HG03558 (cell line): ENCODE measurements around the gene PSMG1.
"Not testable (repeated sequence)": the region's sequence is repeated elsewhere in the genome, so short reads cannot be mapped to it uniquely, and the experiment has no call there.

ENCODE experiments used
- ATAC-seq: cut with Tn5 transposase; IDR thresholded peaks from one replicate; pipeline ENCODE4 v1.9.1; 2021; ENCODE audit warnings: moderate number of reproducible peaks; ENCODE audit not compliant: unreplicated experiment; ENCODE audit errors: extremely low read depth

PSMG1 gene

GRCh38 chr21:39161064-39161463 is 22.2 kb downstream of the PSMG1 start:
- ATAC-seq, result no peak

DNA sequence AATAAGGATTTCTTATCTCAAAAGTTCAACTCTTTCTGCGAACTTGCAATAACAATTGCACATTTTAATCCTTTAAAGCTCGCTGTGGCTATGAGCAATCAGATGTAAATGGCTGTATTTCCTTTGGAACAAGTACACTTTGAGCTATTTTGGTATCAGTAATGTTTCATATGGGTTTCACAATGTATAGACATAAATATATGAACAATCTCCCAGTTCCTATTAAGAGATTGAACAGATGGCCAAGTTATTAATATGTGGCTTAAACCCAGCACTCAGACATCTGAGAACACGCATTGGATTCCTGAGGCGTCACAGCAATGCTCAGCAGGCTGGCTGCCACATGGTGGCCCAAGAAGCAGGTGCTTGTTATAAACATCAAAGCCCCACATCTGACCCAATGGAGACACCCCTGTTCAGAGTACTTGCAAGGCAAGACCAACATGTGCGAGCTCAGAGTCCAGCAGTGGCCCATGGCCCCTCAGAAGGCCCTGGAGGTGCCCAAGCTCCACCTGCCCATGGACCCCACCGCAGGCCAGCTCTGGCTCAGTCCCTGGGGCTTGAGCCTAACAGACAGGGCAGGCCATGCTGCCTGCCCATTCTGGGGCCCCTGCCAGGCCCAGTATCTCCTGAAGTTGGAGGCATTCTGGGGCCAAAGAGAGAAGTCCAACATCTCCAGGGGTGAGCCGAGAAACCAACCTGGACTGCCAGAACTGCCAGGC is 23.7 kb downstream of the PSMG1 start:
- ATAC-seq, result no peak

DNA sequence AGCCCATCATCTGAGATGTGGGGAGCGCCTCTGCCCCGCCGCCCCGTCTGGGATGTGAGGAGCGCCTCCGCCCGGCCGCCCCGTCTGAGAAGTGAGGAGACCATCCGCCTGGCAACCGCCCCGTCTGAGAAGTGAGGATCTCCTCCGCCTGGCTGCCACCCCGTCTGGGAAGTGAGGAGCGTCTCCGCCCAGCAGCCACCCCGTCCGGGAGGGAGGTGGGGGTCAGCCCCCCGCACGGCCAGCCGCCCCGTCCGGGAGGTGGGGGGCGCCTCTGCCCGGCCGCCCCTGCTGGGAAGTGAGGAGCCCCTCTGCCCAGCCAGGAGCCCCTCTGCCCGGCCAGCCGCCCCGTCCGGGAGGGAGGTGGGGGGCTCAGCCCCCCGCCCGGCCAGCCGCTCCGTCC is 26.0 kb downstream of the PSMG1 start:
- not testable (repeated sequence) for ATAC-seq

GRCh38 chr21:39156024-39156423 is 27.2 kb downstream of the PSMG1 start:
- no peak for ATAC-seq

DNA sequence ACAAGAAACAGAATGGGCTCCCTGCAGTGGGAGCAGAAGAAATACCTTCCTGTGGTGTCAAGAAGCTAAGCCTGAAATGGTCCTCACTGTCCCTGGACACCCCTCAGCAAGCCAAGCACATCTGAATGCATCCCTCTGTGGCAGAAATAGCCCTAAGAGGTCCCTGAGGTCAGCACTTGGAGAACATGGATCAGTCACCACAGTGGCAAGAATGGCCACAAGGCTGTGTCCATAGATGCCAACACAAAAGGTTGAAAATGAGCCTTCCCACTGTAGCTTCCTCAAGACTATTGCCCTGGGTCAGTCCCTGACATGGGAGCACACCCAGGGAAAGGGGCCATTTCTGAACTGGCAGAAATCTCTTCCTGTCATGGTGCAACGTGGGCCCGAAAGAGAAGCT is 27.7 kb downstream of the PSMG1 start:
- no peak for ATAC-seq

DNA sequence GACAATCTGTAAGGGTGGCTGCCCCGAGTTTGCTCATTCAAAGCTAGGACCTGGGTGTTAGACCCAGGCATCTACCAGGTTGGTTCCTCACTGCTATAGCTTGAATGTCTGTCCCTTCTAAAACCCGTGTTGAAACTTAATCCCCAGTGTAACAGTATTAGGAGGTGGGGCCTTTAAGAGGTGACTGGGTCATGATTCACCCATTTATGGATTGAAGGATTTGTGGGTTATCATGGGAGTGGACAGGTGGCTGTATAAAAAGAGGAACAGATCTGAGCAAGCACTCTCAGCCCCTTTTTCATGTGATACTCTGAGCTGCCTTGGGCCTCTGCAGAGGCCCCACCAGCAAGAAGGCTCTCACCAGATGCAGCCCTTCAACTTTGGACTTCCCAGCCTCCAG is 29.4 kb downstream of the PSMG1 start:
- no peak for ATAC-seq

- ATAC-seq, result no peak
Observed at GRCh38 chr21:39153373-39153772, 29.9 kb downstream of the PSMG1 start.

- no peak for ATAC-seq
Observed at GRCh38 chr21:39152271-39152670, 31.0 kb downstream of the PSMG1 start.

DNA sequence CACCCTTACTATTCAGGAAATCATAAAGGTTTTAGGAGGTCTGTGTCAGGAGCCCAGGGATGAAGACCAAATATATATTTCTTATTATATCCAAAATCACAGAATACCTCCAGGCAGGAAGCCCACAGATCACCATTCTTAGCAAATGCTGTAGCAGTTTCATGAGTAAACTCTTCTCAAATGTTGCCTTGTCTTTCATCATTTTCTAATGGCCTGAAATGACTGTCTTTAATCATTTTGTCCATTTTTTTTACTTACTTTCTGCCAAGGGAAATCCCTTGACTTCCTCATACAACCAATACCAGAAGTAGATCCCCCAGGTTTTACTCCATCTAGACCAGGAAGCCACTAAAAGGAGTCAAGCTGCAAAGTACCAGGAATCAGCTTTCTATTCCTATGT is 32.4 kb downstream of the PSMG1 start:
- no peak for ATAC-seq

GRCh38 chr21:39150316-39150715 is 32.9 kb downstream of the PSMG1 start:
- no peak for ATAC-seq

DNA sequence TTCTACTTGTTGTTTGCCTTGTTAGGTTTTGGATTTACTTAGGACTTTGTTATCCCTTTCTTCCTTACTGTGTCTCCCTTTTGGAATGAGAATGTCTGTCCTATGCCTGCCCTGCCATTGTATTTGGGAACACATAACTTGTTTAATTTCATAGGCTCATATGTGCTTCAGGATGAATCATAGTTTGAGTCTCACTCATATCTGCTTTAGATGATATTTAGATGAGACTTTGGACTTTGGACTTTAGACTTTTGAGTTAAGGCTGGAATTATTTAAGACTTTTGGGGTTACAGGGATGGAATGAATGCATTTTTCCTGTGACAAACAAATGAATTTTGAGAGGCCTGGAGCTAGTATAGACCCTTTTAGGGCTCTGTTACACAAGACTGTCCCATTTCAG is 33.4 kb downstream of the PSMG1 start:
- no peak for ATAC-seq

GRCh38 chr21:39148975-39149374 is 34.3 kb downstream of the PSMG1 start:
- ATAC-seq, result no peak

DNA sequence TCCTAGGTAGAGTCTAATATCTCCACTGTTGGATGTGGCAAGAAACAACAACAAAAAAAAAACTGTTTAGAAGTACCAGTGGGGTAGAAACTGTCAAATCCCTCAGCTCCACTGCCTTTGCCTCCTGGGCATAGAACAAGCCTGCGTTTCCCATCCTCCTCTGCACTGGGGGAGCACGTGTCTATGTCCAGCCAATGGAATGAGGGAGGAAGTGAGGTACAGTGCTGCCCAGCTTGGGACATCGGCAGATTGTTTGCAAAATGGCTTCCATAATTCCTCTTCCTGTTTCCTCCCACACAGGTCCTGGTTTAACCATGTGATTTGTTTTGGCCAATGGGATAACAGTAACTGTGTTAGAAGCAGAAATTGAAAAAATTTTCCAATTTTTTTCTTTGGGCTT is 39.1 kb downstream of the PSMG1 start:
- no peak for ATAC-seq

DNA sequence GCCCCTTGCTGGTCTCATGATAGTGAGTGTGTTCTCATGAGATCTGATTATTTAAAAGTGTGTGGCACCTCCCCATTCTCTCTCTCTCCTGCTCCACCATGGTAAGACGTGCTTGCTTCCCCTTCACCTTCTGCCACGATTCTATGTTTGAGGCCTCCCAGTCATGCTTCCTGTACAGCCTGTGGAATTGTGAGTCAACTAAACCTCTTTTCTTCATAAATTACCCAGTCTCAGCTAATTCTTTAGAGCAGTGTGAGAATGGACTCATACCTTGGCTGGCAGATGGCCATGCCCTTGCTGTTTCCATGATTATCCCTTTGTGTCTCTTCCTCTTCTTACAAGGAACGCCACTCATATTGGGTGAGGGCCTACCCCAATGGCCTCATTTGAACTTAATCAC is 40.3 kb downstream of the PSMG1 start:
- ATAC-seq, result no peak

- ATAC-seq, result no peak
Observed at GRCh38 chr21:39141502-39141901, 41.7 kb downstream of the PSMG1 start.

DNA sequence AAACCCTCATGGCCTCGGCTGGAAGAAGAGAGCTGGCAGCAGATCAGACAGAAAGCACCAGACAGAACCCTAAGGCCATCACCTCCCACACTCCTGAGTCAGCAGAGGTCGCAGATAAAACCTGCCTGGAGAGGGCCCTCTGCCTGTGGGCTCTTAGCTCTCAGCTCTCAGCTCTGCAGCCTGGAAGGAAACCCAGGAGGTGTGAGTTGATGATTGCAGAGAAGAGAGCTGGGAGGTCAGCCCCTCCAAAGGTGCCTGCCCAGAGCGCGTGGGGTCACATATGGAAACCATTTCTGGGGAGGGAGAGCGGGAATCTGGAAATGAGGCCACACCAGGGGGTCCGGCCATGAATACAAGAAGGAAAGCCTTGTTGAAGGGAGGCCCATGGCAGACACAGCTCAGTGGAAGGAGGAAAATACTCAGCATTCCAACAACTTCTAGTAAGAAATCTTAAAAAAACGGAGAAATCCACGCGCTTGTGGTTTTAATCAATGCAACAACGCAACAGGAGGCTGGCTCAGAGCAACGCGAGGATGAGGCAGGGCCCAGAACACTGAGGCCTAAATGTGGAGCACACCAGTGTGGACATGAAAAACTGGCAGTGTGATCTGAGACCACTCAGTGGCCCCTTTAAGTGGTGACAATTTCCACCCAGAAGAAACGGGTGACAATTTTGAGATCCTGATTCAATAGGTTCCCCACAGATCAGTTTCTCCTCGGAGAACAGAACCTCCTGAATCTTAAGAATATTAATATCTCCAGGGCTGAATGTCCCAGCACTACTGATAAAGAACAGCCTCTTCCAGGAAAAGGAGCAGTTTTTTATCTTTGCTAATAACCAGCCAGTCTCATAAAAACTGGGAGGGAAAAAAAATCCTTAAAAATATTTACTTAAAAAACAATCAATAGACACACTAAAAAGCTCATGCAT is 45.7 kb downstream of the PSMG1 start:
- no peak for ATAC-seq

GRCh38 chr21:39136711-39137110 is 46.5 kb downstream of the PSMG1 start:
- no peak for ATAC-seq

- ATAC-seq, result not testable (repeated sequence)
Observed at GRCh38 chr21:39136138-39136537, 47.1 kb downstream of the PSMG1 start.

GRCh38 chr21:39134288-39134810 is 48.9 kb downstream of the PSMG1 start:
- no peak for ATAC-seq

GRCh38 chr21:39132248-39132647 is 51.0 kb downstream of the PSMG1 start:
- ATAC-seq, result no peak

- no peak for ATAC-seq
Observed at GRCh38 chr21:39131791-39132190, 51.5 kb downstream of the PSMG1 start.
